Central memory CD8-positive, alpha-beta T cell (primary cell): ENCODE results near the gene SCGB1D4.
"Not testable (repeated sequence)": the region's sequence is repeated elsewhere in the genome, so short reads cannot be mapped to it uniquely, and the experiment has no call there.

Experiments used
- ATAC-seq: fragments of 150-1000 bp; cut with Tn5 transposase; replicated peaks from 2 replicates; pipeline ENCODE4 v1.10.0; 2022; ENCODE audit warnings: mild to moderate bottlenecking, moderate FRiP score, moderate number of reproducible peaks; ENCODE audit not compliant: poor library complexity, severe bottlenecking; ENCODE audit errors: extremely low read depth
- DNase-seq, 2 donors: peaks; one replicate each; pipeline ENCODE4 v3.0.0; 2021; ENCODE audit warnings: low spot score in 2 of 2
- H3K27ac Mint-ChIP-seq: one replicate; pipeline ENCODE4 v1.8.0; 2022; ENCODE audit warnings: low read depth, mild to moderate bottlenecking, moderate library complexity, mixed read lengths
- H3K27me3 Mint-ChIP-seq: one replicate; pipeline ENCODE4 v1.8.0; 2022; ENCODE audit warnings: mixed read lengths
- H3K36me3 Mint-ChIP-seq: one replicate; pipeline ENCODE4 v1.8.0; 2022; ENCODE audit warnings: mild to moderate bottlenecking, moderate library complexity, mixed read lengths; ENCODE audit not compliant: insufficient read depth
- H3K4me1 Mint-ChIP-seq: one replicate; pipeline ENCODE4 v1.8.0; 2022; ENCODE audit warnings: mixed read lengths
- H3K4me3 Mint-ChIP-seq: one replicate; pipeline ENCODE4 v1.8.0; 2022; ENCODE audit warnings: mild to moderate bottlenecking, moderate library complexity, mixed read lengths
- H3K9me3 Mint-ChIP-seq: one replicate; pipeline ENCODE4 v1.8.0; 2022; ENCODE audit warnings: mixed read lengths

SCGB1D4 gene

DNA sequence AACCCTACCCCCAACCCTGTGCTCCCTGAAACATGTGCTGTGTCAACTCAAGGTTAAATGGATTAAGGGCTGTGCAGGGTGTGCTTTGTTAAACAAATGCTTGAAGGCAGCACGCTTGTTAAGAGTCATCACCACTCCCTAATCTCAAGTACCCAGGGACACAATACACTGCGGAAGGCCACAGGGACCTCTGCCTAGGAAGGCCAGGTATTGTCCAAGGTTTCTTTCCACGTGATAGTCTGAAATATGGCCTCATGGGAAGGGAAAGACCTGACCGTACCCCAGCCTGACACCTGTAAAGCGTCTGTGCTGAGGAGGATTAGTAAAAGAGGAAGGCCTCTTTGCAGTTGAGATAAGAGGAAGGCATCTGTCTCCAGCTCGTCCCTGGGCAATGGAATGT is 27.8 kb upstream of the SCGB1D4 start:
- not testable (repeated sequence) for H3K36me3 Mint-ChIP-seq, ATAC-seq, DNase-seq, H3K4me1 Mint-ChIP-seq, H3K9me3 Mint-ChIP-seq, H3K27ac Mint-ChIP-seq, H3K4me3 Mint-ChIP-seq
- peaks cover 11% of the 10 kb centered on the region for H3K27me3 Mint-ChIP-seq

DNA sequence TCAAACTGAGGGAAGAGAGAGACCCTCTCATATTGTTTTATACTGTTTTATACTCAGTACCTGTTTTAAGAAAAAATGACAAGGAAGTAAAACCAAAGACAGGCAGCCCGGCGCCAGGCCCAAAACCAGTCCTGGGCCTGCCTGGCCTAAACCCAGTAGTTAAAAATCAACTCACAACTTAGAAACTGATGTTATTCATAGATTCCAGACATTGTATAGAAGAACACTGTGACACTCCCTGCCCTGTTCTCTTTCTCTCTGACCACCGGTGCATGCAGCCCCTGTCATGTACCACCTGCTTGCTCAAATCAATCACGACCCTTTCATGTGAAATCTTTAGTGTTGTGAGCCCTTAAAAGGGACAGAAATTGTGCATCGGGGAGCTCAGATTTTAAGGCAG is 26.9 kb upstream of the SCGB1D4 start:
- H3K27ac Mint-ChIP-seq, result not testable (repeated sequence)

DNA sequence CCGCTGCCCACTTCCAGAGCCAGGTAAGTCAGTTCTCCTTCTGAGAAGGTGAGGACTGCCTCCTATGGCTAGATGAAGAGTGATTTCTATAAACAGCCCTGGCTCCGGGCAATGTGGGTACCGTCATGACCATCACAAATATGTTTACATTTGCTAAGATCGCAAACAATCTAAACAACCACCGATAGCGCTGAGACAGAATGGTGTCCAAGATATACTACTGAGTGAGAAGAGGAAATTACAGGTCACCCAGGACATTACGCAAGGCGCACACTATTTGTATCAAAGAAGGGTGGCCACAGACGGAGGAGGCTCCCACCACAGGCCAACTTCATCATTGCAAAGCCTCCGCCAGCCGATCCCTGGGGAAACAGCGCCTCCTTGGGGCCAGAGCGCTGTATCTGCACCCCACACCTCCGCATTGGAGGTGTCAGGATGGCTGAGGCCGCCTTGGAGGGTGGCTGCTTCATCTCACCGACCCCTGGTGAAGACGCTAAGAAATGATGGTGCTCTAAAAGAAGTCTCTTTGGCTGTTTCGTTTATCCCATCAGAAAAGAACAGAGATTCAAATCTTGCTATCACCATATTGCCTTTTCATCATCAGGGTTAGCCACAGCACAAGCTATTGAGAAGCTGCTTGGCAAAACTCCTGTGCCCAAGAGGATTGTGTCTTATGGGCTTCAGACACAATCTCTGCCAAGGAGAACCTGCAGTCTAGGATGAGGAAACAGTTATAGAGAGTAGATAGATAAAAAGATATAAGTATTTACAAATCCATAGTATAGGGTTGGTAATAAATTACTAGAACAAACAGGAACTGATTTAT is 26.1 kb upstream of the SCGB1D4 start:
- peak; percentile 82 for ATAC-seq
- Mint-ChIP-seq H3K9me3 (no peaks in the 10 kb centered on the region), H3K27me3 (peaks cover 12% of the 10 kb centered on the region), H3K27ac (peak overlapping the region; percentile 72), H3K4me1 (peaks cover 6% of the 10 kb centered on the region), H3K36me3 (no peaks in the 10 kb centered on the region), H3K4me3 (no peak overlapping the region)
- peak; percentile 31 to 57 for DNase-seq

More for the DNA sequence above, 26.9 kb upstream of the SCGB1D4 start:
- not testable (repeated sequence) for ATAC-seq, DNase-seq, H3K9me3 Mint-ChIP-seq, H3K4me3 Mint-ChIP-seq, H3K36me3 Mint-ChIP-seq, H3K27me3 Mint-ChIP-seq, H3K4me1 Mint-ChIP-seq

DNA sequence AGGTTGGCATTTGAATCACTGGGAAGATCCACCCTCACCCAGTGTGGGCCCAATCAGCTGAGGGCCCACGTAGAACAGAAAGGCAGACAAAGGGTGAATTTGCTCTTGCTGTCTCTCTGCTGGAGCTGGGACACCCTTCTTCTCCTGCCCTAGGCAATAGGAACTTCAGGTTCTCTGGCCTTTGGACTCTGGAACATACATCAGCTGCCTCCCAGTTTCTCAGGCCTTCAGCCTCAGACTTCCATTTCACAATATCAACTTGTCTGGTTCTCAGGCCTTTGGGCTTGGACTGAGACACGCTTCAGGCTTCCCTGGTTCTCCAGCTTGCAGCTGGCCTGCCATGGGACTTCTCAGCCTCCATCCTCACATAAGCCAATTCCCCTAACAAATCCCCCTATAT is 23.6 kb upstream of the SCGB1D4 start:
- H3K27me3 Mint-ChIP-seq, result peaks cover 26% of the 10 kb centered on the region
- DNase-seq, result no peak
- H3K36me3 Mint-ChIP-seq, result no peaks in the 10 kb centered on the region
- no peaks in the 10 kb centered on the region for H3K9me3 Mint-ChIP-seq
- peaks cover 6% of the 10 kb centered on the region for H3K4me1 Mint-ChIP-seq
- ATAC-seq, result no peak
- no peak overlapping the region for H3K27ac Mint-ChIP-seq
- no peak overlapping the region for H3K4me3 Mint-ChIP-seq

DNA sequence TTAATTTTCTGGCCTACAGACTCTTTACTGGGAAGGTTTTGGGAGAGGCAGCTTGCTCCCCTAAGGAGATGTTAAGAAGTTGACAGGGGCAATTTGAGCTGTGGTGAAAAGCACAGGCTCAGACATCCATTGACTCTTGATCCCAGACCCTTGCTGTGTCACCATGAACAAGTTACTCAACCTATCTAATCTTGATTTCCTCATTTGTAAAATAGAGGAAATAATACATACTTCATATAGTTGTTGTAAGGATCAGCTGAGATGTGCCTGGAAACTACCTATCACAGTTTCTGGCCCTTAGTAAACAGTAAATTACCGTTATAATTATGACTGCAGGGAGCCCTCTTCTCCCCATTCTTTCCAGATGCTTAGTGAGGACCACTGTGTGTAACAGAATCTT is 16.6 kb upstream of the SCGB1D4 start:
- no peak overlapping the region for H3K4me3 Mint-ChIP-seq
- no peaks in the 10 kb centered on the region for H3K9me3 Mint-ChIP-seq
- DNase-seq (no peak), ATAC-seq (no peak)
- peaks cover 70% of the 10 kb centered on the region for H3K27me3 Mint-ChIP-seq
- no peaks in the 10 kb centered on the region for H3K36me3 Mint-ChIP-seq
- H3K4me1 Mint-ChIP-seq, result peaks cover 15% of the 10 kb centered on the region
- H3K27ac Mint-ChIP-seq, result no peak overlapping the region

DNA sequence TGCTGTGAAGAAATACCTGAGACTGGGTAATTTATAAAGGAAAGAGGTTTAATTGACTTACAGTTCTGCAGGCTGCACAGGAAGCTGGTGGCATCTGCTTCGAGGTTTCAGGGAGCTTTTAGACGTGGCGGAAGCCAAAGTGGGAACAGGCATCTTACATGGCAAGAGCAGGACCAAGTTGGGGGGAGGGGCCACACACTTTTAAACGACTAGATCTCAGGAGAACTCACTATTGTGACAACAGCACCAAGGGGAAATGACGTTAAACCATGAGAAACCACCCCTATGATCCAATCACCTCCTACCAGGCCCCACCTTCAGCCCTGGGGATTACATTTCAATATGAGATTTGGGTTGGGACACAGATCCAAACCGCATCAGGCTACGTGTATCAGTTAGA is 11.1 kb upstream of the SCGB1D4 start:
- DNase-seq (no peak), ATAC-seq (no peak)
- no peak overlapping the region for H3K27ac Mint-ChIP-seq
- no peak overlapping the region for H3K4me3 Mint-ChIP-seq
- H3K4me1 Mint-ChIP-seq, result peaks cover 15% of the 10 kb centered on the region
- H3K36me3 Mint-ChIP-seq, result no peaks in the 10 kb centered on the region
- peaks cover 53% of the 10 kb centered on the region for H3K27me3 Mint-ChIP-seq
- no peaks in the 10 kb centered on the region for H3K9me3 Mint-ChIP-seq

DNA sequence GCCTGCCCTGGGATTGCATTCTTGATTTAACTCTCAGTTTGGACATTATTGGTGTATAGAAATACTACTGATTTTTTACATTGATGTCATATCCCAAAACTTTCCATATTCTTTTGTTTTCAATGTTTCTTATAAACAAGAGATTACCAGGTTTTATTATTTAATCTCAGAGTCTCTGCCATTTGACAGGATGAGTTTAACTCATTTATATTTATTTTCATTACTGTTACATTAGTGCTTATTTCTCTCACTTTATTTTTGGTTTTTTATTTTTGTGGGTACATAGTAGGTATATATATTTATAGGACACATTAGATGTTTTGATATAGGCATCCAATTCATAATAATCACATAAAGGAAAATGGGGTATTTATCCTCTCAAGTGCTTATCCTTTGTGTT is 9.1 kb upstream of the SCGB1D4 start:
- DNase-seq (no peak), ATAC-seq (no peak)
- H3K4me3 Mint-ChIP-seq, result no peak overlapping the region
- peaks cover 15% of the 10 kb centered on the region for H3K4me1 Mint-ChIP-seq
- no peaks in the 10 kb centered on the region for H3K9me3 Mint-ChIP-seq
- H3K36me3 Mint-ChIP-seq, result no peaks in the 10 kb centered on the region
- H3K27me3 Mint-ChIP-seq, result peaks cover 40% of the 10 kb centered on the region
- H3K27ac Mint-ChIP-seq, result no peak overlapping the region

DNA sequence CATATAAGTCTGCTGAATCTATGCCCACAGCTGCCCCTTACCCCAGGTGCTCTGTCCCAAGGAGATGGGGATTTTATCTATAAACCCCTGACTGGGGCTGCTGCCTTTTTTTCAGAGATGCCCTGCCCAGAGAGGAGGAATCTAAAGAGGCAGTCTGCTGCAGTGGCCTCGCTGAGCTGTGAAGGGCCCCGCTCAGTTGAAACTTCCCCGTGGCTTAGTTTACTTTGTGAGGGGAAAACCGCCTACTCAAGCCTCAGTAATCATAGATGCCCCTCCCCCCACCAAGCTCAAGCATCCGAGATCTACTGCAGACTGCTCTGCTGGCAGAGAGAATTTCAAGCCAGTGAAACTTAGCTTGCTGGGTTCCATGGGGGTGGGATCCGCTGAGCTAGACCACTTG is 7.4 kb upstream of the SCGB1D4 start:
- peaks cover 27% of the 10 kb centered on the region for H3K27me3 Mint-ChIP-seq
- H3K4me3 Mint-ChIP-seq, result no peak overlapping the region
- no peaks in the 10 kb centered on the region for H3K9me3 Mint-ChIP-seq
- no peak for ATAC-seq
- peaks cover 3% of the 10 kb centered on the region for H3K4me1 Mint-ChIP-seq
- no peak for DNase-seq
- H3K36me3 Mint-ChIP-seq, result no peaks in the 10 kb centered on the region
- no peak overlapping the region for H3K27ac Mint-ChIP-seq

DNA sequence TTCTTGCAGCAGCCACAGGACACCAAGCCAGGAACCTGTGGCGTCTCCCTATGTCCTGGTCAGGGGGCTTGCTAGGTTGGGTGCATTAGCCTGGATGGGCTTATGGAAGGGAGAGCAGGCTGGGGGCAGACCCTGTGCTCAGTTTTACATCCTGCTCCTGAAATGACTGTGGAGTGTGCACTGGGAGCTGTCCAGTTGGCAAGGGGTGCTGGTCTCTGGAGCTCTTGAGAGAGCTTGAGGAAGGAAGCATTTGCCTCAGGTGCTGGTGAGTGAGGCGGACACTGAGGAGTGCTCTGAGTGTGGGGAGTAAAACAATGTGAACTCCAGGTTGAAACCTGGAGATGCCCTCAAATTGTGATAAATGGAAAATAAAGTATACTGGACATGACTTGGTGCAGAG is 3.4 kb downstream of the SCGB1D4 start:
- Mint-ChIP-seq H3K4me3 (no peak overlapping the region), H3K27me3 (peaks cover 56% of the 10 kb centered on the region), H3K4me1 (no peaks in the 10 kb centered on the region), H3K9me3 (no peaks in the 10 kb centered on the region), H3K27ac (no peak overlapping the region), H3K36me3 (peaks cover 2% of the 10 kb centered on the region)
- no peak for ATAC-seq
- no peak for DNase-seq

DNA sequence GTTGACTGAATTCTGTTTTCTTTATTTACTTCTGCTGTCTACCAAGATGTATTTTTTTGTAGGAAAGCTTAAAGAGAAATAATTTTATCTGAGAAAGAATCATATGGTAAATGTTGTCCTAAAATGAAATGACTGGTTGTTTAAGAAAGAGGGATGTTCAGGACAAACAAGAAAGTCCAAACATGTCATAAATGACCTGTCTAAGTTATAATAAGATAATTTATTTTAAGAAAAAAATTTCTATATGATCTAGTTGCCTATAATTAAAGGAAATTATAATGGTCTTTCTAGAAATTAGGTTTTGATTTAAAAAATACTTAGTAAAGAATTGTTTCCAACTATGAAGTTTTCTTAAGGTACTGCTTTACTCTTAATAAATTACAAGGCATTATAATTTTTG is 18.4 kb downstream of the SCGB1D4 start:
- no peaks in the 10 kb centered on the region for H3K9me3 Mint-ChIP-seq
- H3K27ac Mint-ChIP-seq, result no peak overlapping the region
- H3K4me3 Mint-ChIP-seq, result no peak overlapping the region
- H3K4me1 Mint-ChIP-seq, result no peaks in the 10 kb centered on the region
- H3K36me3 Mint-ChIP-seq, result no peaks in the 10 kb centered on the region
- no peak for DNase-seq
- no peak for ATAC-seq
- H3K27me3 Mint-ChIP-seq, result peaks cover 14% of the 10 kb centered on the region

DNA sequence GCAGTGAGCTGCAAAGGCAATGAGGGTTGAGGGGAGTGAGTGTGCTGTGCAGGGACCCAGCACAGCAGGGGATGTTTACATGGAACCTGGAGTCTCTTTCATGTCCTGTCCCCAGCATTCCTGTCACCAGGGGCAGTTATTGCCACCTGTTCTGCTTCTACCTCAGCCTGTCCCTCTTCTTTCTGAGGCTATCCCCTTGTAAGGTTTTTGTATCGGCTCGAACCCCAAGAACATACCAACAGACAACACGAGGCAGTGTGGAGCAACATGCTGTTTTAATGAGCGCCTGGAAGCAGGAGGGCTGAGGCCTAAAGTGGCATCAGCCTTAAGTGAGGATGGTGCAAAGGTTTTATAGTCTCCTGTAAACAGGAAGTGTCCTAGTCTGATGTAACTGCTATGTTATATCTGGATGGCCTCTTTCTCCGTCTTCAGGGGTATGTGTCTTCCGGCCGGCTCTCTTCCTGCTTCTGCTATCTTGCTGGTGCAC is 25.0 kb downstream of the SCGB1D4 start:
- H3K9me3 Mint-ChIP-seq, result no peaks in the 10 kb centered on the region
- H3K4me1 Mint-ChIP-seq, result no peaks in the 10 kb centered on the region
- H3K4me3 Mint-ChIP-seq, result no peak overlapping the region
- DNase-seq, result no peak
- peaks cover 2% of the 10 kb centered on the region for H3K27me3 Mint-ChIP-seq
- H3K36me3 Mint-ChIP-seq, result no peaks in the 10 kb centered on the region
- no peak for ATAC-seq
- no peak overlapping the region for H3K27ac Mint-ChIP-seq

DNA sequence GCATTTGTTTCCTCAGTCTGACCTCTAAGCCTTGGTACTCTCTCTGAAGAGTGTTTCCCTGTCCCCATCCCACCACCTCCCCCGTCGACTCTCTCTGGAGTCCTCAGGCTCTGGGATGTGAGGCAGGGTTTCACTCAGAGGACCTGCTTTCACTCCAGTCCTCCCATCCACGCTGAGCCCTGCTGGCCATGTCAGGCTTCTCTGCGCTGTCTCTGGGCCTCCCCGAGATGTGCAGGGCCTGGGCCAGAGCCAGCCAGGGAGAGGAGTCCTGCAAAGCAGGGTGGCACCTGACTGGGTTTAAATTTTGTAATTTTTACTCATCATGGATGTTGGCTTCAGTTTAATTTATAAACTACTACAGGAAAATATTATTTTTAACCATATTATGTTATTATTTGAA is 25.6 kb downstream of the SCGB1D4 start:
- H3K9me3 Mint-ChIP-seq, result no peaks in the 10 kb centered on the region
- H3K27ac Mint-ChIP-seq, result no peak overlapping the region
- H3K36me3 Mint-ChIP-seq, result no peaks in the 10 kb centered on the region
- peaks cover 7% of the 10 kb centered on the region for H3K27me3 Mint-ChIP-seq
- ATAC-seq (no peak), DNase-seq (no peak)
- H3K4me1 Mint-ChIP-seq, result no peaks in the 10 kb centered on the region
- no peak overlapping the region for H3K4me3 Mint-ChIP-seq

DNA sequence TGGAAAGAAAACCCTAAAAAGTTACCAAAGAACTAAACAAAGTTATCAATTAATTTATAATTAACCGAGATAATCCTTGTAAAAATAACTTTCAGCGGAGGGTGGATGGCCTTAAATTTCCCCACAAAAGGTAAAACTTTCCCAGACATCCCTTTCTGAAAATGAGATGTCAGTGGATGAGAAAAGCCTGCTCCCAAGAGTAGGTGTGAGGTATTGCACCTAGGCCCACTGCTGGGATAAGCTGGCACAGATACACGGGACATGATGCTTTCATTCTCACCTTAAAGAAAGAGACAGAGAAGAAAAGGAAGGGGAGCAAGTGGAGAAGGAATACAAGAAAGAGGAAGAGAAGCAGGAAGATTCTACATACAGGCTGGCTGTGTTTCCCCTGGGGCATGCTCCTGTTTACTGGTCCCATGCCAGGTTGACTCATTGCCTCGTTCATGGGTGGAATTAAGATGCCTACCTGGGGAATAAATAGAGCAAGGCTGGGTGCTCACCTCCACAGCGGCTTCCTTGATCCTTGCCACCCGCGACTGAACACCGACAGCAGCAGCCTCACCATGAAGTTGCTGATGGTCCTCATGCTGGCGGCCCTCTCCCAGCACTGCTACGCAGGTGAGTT is 29.1 kb downstream of the SCGB1D4 start, which contains the start of gene SCGB2A2:
SCGB2A2 (plus strand) TSS at position 505 of the 625 bp plus-strand sequence; CDS start at position 564, 59 bp downstream.
- no peaks in the 10 kb centered on the region for H3K4me1 Mint-ChIP-seq
- no peak within 1 kb of the TSS for H3K27ac Mint-ChIP-seq
- no peaks in the 10 kb centered on the region for H3K9me3 Mint-ChIP-seq
- H3K27me3 Mint-ChIP-seq, result peaks cover 22% of the 10 kb centered on the region
- no peak within 1 kb of the TSS for H3K4me3 Mint-ChIP-seq
- ATAC-seq (no peak), DNase-seq (no peak)
- H3K36me3 Mint-ChIP-seq, result no peaks in the 10 kb centered on the region
